GM18873 (cell line): Measurements from ENCODE around the gene SEH1L.
"Not testable (repeated sequence)": the region's sequence is repeated elsewhere in the genome, so short reads cannot be mapped to it uniquely, and the experiment has no call there.

Experiments used
- ATAC-seq: cut with Tn5 transposase; IDR thresholded peaks from one replicate; pipeline ENCODE4 v1.9.1; 2021; ENCODE audit warnings: mild to moderate bottlenecking, moderate library complexity, moderate number of reproducible peaks; ENCODE audit not compliant: unreplicated experiment, low FRiP score

The SEH1L gene

DNA sequence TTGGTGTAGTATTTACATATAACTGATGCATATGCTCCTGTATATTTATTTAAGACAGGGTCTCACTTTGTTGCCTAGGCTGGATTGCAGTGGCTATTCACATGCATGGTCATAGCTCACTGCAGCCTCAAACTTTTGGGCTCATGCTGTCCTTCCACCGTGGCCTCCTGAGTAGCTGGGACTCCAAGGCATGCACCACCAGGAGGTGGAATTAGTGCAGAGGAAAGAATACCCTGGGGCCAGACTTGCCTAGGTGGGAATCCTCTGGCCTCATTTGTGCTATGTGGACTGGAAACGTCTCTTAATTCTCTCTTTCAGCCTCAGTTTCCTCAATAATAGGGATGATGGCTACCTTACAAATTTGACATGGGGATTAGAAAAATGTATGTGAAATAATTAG, 45.6 kb downstream of the SEH1L start:
- no peak for ATAC-seq

DNA sequence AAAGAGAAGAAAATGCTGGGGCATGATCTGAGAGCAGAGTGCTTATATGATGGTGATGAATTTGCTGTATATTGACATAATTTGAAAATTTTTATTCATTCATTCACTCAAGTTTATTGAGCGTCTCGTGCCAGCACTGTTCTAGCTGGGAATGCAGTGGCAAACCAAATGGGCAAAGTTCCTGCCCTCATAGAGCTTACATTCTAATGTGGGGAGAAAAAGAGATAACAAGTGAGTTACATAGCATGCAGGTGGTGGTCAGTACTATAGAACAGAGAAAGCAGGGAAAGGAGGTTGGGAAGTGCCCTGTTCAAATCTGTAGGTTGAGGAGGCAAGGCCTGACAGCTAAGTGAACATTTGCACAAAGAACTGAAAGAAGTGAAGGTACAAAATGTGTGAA, 47.6 kb downstream of the SEH1L start:
- ATAC-seq: no peak

DNA sequence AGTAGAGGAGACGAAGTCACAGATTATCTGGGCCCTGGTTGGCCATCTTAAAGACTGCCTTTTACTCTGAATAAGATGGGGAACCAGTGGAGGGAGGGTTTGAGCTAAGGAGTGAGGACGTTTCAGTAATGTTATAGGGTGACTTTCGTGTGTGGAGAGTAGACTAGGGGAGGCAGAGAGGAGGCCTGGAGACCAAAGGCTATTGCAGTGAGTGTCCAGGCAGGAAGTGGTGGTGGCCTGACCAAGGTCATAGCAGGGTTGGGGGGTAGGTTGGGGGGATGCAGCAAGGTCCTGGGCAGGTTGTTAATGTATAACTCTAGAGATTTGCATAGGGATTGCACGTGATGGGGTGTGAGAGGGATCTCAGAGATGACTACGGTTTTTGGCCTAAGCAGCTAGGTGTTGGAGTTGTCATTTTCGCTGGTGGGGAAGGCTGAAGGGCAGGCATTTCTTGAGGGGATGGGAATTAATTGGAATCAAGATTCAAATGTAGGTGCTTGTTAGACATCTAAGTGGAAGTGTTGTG, 48.2 kb downstream of the SEH1L start:
- no peak for ATAC-seq

DNA sequence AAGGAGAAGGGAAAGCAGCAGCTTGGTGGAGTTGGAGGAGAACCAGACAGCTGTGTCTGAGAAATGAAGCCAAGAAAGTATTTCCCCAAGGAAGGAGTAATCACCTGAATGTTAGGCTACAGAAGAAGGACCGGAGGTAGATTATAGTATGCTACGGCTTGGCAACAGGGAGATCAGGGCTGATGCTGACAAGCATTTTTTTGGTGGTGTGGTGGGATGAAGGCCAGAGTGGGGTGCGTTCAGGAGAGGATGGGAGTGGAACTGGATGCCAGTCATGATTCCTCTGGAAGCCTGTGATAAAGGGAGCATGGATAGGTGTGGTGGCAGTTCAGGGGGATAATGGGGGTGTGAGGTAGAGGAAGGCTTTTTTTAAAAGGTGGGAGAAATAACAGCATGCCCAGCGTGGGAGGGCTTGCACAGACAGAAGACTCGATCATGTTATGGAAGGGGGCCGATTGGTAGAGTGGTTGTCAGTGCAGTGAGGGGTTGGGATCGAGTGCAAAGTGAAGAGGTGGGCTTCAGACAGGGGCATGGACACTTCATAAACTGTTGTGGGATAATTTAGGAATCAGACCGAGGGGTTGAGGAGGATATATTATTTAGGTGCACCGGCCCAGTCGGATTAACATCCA, 49.0 kb downstream of the SEH1L start:
- ATAC-seq: no peak

DNA sequence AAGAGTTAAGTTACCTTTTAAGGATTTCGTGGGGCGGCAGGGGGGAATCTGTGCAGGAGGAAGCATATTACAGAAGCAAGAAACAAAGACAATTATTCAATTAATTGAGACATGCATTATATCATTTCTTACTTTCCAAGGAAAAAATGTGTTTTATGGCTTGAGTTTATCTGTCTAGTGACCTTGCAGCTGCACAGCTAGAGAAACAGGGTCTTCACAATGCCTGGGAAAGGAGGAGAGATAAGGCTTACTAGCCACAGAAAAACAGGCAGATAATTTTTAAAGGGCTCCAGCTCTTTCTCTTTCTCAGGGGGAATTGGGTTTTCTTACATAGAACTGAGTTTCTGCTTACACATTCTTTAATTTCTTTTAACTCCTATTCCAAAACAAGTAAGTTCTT, 49.5 kb downstream of the SEH1L start:
- ATAC-seq: not testable (repeated sequence)

DNA sequence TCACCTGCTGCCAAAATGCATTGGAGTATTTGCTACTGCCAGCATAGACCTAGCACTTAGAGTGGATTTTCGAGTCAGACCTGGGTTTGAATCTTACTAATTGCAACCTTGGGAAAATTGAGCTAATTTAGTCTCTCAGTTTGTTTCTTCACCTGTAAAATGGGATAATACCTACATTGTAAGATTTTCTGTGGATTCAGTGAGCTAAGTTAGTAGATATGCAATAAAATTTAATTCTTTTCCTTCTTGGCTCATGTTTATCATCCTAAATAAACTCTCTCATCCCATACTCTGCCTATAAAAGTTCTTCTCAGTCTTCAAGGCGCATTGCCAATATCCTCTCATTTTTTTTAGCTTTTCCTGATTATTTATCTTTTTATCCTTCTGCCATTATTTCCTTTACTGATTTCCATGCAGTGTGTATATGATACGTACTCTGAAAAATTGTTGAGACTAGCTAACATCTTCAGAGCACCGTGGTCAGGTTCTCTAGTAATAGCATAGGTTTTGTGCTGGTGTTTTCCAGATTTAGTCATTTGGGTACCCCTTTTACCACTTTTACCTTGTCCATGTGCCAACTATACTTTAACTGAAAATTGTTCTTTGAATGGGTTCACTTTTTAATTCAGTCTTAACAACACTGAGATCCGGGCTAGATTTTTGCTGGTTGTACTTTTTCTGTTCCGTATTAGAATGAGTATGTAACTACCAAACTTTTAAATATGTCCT, 50.7 kb downstream of the SEH1L start:
- peak; percentile 57 for ATAC-seq

DNA sequence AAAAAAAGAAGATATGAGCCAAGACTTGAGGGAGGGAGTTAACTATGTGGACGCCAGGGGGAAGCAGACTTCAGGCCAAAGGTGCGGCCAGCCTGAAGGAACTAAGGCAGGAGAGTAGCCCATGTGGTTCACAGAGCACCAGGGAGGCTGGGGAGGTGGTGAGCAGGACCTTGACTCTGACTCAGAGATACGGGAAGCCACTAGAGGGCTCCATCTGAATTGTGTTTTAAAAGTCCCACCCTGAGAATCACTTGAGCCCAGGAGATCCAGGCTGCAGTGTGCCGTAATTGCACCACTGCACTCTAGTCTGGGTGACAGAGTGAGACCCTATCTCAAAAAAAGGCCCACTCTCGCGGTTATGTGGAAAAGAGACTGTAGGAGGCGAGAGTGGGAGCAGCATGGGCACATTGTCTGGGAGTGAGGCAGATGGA, 55.7 kb downstream of the SEH1L start:
- ATAC-seq: no peak

DNA sequence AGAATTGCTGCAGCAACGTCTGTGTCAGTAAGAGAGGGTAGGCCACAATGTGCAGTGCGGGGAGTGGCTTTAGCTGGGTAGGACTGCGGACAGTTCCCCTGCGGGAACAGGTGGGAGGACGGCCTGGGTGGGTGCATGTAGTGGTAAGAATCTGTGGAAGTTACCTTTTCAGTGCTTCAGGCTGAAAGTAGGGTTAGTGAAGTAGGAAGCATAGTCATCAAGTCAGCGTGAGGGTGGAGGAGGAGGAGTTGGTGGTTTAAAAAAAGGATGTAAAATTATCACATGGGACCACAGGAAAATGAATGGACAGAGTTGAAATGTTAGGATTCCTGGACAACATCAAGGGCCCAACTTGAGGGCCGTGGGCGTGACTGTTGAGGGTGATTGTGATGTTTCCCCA, 56.6 kb downstream of the SEH1L start:
- no peak for ATAC-seq

DNA sequence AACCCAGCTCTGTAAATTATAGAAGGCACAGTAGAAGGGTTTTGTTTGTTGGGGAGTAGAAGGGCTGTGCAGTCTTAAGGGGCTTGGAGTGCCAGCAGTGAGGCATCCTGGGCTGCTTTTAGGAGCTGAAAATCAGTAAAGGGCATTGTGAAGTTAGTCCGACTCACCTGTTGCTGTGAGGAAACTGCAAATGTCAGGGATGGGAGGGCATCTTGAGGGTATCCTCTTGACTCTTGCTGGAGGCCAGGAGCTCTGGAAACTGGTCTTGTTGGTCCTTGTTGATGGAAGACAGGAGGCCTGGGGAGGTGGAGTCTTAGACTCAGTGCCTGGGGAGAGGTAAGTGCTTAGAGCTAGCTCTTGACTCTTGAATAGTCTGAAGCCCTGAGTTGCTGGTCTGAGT, 57.5 kb downstream of the SEH1L start:
- ATAC-seq: no peak

DNA sequence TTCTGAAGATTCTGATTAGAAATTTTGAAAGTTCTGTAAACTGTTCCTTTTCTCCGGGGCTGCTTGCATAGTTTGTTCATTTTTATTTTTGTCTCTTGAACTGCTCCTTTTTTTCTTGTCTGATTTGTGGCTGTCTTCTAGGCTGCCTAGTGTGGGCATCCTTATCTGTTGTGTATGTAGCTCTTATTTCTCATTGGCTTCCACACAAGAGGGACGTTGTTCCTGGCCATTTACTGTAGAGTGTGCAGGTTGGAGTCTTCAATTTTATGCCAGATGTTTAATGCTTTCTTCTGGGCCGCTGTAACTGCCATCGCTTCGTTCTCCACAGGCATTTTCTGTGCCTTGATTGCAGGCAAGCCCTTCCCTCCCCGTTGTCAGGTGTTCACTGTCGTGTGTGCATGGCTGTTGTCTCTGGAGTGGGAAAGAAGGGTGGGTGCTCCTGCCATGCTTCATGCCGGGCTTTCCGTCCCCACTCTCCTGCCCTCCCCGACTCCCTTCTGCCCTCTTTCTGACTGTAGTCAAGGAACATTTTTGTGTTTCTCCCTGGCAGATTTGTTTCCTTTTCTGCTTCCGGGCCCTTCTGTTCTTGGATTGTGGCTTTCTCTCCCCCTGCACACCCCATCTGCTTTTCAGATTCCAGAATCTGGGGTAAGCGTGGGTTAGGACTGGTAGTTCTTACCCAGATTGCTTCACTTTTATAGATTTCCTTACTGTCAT, 58.9 kb downstream of the SEH1L start:
- ATAC-seq: no peak

DNA sequence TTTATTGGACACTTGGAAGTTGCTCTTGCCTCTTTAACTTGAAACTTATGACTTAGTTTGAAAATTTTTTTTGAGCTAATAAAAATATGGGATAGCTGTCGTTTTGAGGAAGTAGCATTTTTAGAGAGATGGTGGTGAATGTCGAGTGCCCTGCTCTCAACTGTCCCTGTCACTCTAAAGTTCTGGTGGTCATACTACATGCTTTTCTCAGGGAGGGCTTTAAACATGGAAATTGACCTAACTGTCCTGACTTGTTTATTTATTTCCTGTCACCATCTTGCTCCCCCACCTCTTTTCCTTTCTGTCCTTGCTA, 59.4 kb downstream of the SEH1L start:
- ATAC-seq: no peak

DNA sequence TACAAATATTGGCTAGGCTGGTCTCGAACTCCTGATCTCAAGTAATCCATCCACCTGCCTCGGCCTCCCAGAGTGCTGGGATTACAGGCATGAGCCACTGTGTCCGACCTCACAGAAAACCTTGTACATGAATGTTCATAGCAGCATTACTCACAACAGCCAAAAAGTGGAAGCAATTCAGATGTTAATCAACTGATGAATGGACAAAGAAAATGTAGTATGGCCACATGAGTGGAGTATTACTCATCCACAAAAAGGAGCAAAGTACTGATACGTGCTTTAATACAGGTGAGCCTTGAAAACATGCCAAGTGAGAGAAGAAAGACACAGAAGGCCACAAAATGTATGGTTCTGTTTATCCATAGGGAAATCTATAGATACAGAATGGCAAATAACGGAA, 63.9 kb downstream of the SEH1L start:
- no peak for ATAC-seq

DNA sequence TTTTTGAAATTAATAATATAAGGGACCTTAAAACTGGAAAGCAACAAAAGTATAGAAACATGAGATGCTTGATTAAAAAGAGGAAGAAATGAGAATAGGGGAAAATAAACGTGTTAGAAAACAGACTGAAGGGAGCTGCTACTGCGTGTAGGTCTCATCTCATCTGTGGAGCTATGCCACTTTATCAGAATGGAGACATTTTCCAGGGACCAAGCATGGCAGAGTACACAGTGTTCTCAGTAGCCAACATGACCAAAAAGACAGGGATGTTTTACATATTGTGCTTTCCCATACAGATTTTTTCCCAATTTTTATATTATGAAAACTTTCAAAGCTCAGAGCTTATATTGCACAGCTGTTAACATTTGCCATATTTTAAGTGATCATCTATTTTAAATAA, 66.4 kb downstream of the SEH1L start:
- no peak for ATAC-seq

DNA sequence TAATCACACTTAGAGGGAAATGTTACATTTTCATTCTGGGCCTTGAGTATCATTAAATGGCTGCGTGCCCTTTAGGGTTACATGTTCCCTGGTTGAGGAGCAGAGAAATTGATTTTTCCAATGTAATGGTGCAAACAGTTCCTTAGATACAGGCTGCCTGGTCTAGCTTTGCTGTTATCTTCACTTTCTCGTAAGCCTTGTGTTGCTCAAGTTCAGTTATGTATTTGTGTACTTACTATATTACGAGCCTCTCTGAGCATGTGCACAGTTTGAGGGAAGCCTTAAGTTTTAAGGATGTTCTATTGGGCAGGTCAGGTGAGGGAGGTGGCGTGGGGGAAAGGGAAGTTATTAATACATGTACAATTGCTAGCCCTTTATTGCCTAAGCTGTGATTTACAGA, 67.0 kb downstream of the SEH1L start:
- no peak for ATAC-seq

DNA sequence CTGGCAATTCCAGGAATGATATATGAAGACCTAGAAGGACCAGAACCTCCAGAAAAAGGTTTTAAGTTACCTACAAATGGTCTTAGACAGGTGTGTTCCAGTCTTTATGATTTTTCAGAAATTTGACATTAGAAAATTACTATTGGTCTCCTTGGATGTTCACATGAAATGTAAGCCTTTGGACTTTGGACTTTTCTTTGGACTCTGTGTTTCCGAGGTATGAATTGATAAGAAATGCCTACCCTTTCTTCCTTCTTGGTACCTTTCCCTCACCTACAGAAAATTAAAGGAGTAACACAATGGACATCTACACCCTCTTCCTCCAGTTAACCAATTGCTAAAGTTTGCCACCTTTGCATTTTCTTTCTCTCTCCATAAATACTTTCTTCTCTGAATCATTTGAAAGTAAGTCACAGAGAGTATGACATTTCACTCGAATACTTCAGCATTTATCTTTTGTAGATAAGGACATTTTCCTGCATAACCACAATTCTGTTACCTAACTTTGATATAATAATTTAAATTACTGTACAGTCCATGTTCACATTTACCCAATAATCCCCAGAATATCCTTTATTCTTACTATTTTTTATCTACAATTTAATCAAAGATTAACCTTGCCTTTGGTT, 69.5 kb downstream of the SEH1L start:
- no peak for ATAC-seq

DNA sequence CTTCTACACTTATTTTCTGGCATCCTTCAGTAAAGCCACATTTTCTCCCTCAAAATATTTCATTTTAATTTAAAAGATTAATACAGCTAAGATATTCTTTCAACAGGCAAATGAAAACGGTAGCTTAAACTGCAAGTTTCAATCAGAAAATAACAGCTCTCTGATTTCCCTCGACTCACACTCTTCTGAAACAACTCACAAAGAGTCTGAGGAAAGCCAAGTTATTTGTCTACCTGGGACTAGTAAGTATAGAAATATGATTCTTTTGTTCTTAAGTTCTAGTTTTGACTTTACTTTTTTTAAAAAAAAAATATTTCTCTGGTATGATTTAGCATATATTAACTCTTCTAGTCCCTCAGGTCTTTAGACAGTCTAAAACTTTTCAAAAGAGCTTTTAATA, 70.6 kb downstream of the SEH1L start:
- ATAC-seq: no peak

DNA sequence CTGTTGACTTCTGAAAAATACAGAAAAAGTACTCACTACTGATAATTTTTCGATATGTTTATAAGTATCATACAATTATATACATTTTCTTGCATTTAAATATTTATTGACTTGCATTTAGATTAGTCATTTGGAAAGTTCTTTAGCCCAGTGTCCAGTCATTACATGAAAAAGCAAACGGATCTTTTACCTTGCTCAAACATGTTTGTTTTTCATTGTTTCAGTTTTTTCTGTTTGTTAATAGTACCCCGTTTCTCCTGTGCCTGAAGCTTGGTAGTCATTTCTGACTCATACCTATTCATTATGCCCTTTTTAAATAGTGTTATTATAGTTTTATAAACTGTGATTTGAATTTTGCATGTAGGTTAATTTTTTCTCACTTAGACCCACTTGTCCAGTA, 71.5 kb downstream of the SEH1L start:
- ATAC-seq: peak; percentile 64

DNA sequence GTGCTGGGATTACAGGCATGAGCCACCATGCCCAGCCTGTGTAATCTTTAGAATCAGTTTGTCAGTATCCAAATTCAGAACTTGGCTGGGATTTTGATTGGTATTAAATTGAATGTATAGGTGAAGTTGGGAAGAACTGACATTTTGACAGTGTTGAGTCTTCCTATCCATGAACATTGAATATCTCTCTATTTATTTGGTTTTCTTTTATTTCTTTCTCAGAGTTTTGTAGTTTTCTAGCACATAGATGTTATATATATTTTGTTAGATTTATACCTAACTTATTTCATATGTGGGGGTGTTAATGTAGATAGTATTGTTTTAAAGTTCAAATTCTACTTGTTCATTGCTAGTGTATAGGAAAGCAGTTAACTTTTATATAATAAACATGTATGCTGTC, 74.8 kb downstream of the SEH1L start:
- ATAC-seq: no peak

DNA sequence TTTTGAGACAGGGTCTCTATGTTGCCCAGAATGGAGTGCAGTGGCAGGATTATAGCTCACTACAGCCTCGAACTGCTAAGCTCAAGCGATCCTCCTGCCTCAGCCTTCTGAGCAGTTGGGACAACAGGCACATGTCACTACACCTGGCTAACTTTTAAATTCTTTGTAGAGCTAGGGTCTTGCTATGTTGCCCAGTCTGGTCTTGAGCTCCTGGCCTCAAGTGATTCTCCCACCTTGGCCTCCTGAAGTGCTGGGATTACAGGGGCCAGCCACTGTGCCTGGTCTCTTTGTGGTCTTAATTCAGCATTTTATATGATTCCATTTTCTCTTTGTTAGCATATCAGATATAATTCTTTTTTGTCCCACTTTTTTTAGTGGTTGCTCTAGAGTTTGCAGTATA, 77.4 kb downstream of the SEH1L start:
- no peak for ATAC-seq

DNA sequence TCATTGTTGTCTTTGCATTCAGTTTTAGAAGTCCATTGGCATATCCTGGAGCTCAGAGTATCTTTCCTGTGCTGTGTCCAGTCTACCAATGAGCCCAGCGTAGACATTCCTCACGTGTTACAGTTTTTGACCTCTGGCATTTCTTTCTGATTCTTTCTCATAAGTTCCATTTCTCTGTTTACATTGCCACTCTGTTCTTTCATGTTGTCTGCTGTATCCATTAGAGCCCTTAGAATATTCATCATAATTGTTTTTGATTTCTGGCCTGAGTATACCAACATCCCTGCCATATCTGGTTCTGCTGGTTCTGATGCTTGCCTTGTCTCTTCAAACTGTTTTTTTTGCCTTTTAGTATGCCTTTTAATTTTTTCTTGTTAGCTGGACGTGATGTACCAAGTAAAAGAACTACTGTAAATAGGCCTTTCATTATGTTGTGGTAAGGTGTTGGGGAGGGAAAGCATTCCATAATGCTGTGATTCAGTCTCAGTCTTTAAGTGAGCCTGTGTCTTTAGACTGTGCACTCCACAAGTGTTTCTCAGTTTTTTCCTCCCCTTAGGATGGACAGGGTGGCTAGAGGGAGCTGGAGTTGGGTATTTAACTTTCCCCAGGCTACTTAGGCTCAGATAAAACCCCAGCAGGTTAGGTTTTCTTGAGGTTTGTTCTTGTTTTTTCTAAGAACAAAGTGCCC, 78.9 kb downstream of the SEH1L start:
- no peak for ATAC-seq

DNA sequence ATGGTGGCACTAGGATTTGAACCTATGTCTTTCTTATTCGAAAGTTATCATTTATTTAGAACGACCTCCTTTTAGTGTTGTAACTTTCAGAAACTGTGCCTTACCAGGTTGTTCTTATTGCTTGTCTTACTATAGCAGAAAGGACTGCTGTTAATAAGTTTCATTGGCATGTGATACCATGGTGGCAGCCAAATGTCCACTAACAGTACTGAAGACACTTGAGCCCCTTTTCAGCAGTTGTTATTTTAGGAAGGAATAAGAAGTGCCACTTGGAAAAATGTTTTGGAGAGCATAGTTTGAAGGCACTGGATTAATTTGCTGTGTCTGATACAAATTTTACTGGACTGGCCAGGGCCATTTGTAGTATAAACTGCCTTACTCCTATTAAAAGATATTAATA, 81.1 kb downstream of the SEH1L start:
- no peak for ATAC-seq
